ENCODE measurements around the gene TMEM253. TPM values are rescaled to one million over a fixed set of nuclear protein-coding genes. Genes with fewer than 3 reads are reported as not detected.

TMEM253 gene
- total and polyA plus RNA-seq, 10 donors = 0.11 to 1.5 (median 0.29) TPM; not detected in 5

DNA sequence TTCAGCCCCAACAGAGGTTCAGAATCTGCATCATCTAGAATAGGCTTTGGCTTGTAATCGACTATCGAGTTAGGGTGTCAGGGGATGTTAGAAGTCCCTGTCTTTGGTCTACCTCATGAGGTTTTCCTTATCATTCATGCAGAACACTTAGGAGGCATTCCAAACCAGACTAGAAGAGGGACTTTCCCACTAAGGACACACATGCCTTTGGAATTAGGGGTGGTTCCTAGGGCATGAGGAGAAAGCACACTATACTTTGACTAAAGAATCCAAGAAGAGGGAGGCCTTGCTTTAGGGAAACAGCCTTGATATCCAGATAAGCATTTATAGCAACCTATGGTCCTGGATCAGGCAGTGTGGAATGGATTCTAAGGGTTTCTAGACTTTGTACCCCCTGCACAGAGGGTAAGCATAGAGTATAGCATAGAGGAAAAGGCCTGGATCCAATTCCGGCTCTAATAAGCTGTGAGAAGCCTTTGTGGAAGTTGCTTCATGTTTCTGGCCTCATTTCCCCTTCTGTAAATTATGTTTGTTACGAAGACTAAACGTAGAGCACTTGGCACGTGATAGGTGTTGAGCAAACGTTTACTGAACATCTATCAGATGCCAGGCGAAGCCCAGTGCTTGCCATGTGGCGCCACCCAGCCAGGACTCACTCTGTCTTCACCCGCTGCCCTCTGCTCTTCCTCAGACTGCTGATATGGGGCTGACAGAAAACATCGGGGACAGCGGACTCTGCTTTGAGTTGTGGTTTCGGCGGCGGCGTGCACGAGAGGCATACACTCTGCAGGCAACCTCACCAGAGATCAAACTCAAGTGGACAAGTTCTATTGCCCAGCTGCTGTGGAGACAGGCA lies 15.6 kb upstream of the TMEM253 start:
- 61 to 80% (median 64%) methylated on average over 17 of the region's 17 CpGs for WGBS, 5 donors
- peaks cover 0 to 100% (median 25%) of the 10 kb centered on the region in 6 donors for H3K36me3 ChIP-seq
- no peaks in the 10 kb centered on the region for H3K27me3 ChIP-seq (replicated peaks in 1 of 7)
- no peak for TF ChIP-seq POLR2A (IDR thresholded peaks at IDR 0.05)
- TF ChIP-seq, protein P1, sequence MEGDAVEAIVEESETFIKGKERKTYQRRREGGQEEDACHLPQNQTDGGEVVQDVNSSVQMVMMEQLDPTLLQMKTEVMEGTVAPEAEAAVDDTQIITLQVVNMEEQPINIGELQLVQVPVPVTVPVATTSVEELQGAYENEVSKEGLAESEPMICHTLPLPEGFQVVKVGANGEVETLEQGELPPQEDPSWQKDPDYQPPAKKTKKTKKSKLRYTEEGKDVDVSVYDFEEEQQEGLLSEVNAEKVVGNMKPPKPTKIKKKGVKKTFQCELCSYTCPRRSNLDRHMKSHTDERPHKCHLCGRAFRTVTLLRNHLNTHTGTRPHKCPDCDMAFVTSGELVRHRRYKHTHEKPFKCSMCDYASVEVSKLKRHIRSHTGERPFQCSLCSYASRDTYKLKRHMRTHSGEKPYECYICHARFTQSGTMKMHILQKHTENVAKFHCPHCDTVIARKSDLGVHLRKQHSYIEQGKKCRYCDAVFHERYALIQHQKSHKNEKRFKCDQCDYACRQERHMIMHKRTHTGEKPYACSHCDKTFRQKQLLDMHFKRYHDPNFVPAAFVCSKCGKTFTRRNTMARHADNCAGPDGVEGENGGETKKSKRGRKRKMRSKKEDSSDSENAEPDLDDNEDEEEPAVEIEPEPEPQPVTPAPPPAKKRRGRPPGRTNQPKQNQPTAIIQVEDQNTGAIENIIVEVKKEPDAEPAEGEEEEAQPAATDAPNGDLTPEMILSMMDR (IDR thresholded peaks at IDR 0.05 in 8 of 11, conservative IDR thresholded peaks at IDR 0.05 in 3 of 11) = no peak
- peak; percentile 53 to 62 (median 54) for TF ChIP-seq POLR2AphosphoS5 (IDR thresholded peaks at IDR 0.05)
- peak; percentile 86 for DNase-seq
- intact Hi-C loops (cut with DNase I; ENCODE audit: low total_unique reads) = no loop called here
- no peaks in the 10 kb centered on the region for H3K9me3 ChIP-seq
- peaks cover 3 to 71% (median 39%) of the 10 kb centered on the region in 6 donors for H3K4me1 ChIP-seq
- H3K27ac ChIP-seq = peak overlapping the region in 7 of 8 donors; percentile 61 to 89 (median 76)
- peak overlapping the region in 3 of 8 donors; percentile 25 to 51 (median 28) for H3K4me3 ChIP-seq

DNA sequence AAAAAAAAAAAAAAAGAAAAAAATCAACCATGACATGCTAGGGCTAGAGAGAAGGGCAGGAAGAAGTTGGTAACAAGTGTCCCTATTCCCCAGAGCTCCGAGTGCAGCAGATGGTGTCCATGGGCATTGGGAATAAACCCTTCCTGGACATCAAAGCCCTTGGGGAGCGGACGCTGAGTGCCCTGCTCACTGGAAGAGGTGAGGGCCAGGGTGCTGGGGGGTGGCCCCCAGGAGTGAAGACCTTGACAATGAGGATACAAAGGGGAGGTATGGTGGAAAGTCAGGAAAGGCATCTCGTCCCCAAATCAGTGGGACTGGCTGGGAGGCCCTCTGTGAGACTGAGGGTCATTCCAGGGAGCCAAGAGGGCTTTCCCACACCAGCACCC lies 14.0 kb upstream of the TMEM253 start:
- Histone ChIP-seq H3K36me3 (peaks cover 0 to 100% (median 21%) of the 10 kb centered on the region in 6 donors), H3K27me3 (replicated peaks in 1 of 7) (no peaks in the 10 kb centered on the region), H3K9me3 (no peaks in the 10 kb centered on the region), H3K4me3 (peak overlapping the region in 3 of 8 donors; percentile 25 to 50 (median 28)), H3K4me1 (peaks cover 5 to 78% (median 45%) of the 10 kb centered on the region in 6 donors), H3K27ac (peak overlapping the region in 6 of 8 donors; percentile 21 to 89 (median 70))
- DNase-seq = no peak
- 71 to 88% (median 81%) methylated on average over 4 of the region's 4 CpGs for WGBS, 5 donors
- intact Hi-C loops (cut with DNase I; ENCODE audit: low total_unique reads) = no loop called here
- TF ChIP-seq, protein P1 (IDR thresholded peaks at IDR 0.05 in 8 of 11, conservative IDR thresholded peaks at IDR 0.05 in 3 of 11) = no peak
- no peak for TF ChIP-seq POLR2AphosphoS5 (IDR thresholded peaks at IDR 0.05)
- no peak for TF ChIP-seq POLR2A (IDR thresholded peaks at IDR 0.05)

DNA sequence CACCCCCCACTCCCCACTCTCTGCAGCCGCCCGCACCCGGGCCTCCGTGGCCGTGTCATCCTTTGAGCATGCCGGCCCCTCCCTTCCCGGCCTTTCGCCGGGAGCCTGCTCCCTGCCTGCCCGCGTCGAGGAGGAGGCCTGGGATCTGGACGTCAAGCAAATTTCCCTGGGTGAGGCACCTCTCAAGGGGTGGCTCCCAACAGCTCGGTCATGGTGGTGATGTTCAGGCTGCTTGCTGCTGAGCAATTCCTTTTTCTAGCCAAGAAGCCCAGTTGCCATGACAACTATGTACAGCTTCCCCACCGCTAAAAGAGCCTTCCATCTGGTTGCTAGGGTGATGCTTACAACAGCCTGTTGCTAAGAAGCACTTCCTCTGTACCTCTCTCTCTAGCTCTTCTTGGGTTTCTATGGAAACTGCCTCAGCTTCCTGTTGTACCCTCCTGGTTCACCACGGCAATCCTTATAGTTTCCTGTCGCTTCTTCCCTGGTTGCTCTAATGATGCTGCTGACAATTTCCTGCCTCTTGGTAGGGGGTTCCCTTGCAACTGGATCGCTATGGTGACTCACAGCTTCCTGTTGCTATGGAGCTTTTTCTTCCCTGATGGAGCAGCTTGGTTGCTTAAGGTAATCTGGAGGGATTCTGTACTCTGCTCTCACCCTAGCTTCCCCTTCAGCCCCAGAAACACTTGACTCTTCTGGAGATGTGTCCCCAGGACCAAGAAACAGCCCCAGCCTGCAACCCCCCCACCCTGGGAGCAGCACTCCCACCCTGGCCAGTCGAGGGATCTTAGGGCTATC lies 13.4 kb upstream of the TMEM253 start:
- Histone ChIP-seq H3K27me3 (replicated peaks in 1 of 7) (no peaks in the 10 kb centered on the region), H3K36me3 (peaks cover 0 to 99% (median 15%) of the 10 kb centered on the region in 6 donors), H3K27ac (peak overlapping the region in 7 of 8 donors; percentile 15 to 89 (median 61)), H3K9me3 (no peaks in the 10 kb centered on the region), H3K4me1 (peaks cover 7 to 82% (median 51%) of the 10 kb centered on the region in 6 donors), H3K4me3 (peak overlapping the region in 3 of 8 donors; percentile 25 to 50 (median 28))
- DNase-seq = peak; percentile 85
- intact Hi-C loops (cut with DNase I; ENCODE audit: low total_unique reads) = no loop called here
- 22 to 58% (median 53%) methylated on average over 8 to 19 of the region's 19 CpGs for WGBS, 5 donors
- TF ChIP-seq POLR2AphosphoS5 (IDR thresholded peaks at IDR 0.05) (peak; percentile 48 to 71 (median 69)), POLR2A (IDR thresholded peaks at IDR 0.05) (peak in 1 of 3 donors; percentile 94)
- TF ChIP-seq, protein P1 (IDR thresholded peaks at IDR 0.05 in 8 of 11, conservative IDR thresholded peaks at IDR 0.05 in 3 of 11) = peak in 1 of 11 experiments; percentile 21

All from spleen (tissue), 11 donors.